Ishikawa (cell line): ENCODE measurements around the gene KRTAP10-1.

Experiments used
- TAF1 ChIP-seq: IDR thresholded peaks from 2 replicates; pipeline ENCODE4 v1.6.1; 2012; ENCODE audit warnings: low read depth, mild to moderate bottlenecking
- YY1 ChIP-seq: IDR thresholded peaks from 2 replicates; pipeline ENCODE4 v1.6.1; 2012; ENCODE audit warnings: low read depth

DNA sequence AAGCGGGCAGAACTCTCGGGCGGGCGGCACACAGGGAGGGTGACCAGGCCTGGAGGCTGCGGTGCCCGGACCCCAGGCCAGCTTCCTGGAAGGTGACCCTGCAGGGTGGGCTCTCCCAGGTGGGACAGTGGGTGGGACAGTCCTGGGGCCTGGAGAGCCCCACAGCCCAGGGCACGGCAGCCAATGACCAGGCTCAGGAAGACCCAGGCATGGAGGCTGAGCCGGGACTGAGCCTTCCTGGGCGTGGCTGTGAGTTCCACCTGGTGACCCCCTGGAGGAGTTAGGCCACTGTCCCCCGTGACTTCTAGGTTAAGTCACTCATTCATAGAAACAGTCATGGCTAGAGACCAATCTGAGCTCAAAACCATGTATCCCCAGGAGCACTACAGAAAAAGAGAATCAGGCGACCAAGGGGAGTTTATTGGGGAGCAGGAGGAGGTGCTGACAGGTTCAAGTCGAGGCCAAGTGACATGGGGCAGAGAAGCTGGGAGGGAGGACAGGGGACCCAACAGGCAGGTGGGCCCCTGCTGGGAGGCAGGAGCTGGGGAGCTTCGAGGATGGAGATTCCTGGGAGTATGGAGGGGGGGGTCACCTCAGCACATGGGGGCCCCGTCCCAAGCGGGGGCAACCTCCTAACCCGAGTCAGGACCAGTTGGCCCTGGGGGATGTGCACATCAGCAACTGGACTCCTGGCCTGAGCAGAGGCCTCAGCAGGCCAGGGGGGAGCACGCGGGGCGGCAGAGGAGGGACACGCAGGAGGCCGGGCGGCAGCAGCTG, 39.2 kb upstream of the KRTAP10-1 start:
- no peak for TF ChIP-seq TAF1
- TF ChIP-seq YY1, result no peak
